NCI-H510A treated with DMSO at 0.1 percent for 48 hours (cell line): ENCODE data around the gene ZBTB17.
"Not testable (repeated sequence)": the region's sequence is repeated elsewhere in the genome, so short reads cannot be mapped to it uniquely, and the experiment has no call there.

ENCODE experiments used
- DNase-seq: peaks from one replicate; lab custom pipeline; 2025; lab: John Stamatoyannopoulos, UW

The ZBTB17 gene

GRCh38 chr1:16011936-16012589 is 36.2 kb upstream of the ZBTB17 start:
- DNase-seq = no peak

DNA sequence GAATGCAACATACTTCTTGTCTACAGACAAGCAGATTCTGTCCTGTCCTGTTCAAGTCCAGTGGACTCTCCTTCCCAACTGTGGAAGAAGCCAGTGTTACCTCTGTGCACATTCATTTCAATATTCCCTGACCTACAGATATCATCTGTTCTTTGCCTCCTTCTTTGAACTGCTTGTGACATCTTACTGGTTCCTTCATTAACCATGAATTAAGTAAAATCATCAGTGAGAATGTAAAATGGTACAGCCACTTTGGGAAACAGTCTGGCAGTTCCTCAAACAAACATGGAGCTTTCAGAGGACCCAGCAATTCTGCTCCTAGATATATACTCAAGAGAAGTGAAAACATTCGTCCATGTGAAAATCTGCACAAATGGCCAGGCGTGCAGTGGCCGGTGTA is 34.9 kb upstream of the ZBTB17 start:
- DNase-seq = no peak

GRCh38 chr1:16009678-16010077 is 33.8 kb upstream of the ZBTB17 start:
- DNase-seq = no peak

DNA sequence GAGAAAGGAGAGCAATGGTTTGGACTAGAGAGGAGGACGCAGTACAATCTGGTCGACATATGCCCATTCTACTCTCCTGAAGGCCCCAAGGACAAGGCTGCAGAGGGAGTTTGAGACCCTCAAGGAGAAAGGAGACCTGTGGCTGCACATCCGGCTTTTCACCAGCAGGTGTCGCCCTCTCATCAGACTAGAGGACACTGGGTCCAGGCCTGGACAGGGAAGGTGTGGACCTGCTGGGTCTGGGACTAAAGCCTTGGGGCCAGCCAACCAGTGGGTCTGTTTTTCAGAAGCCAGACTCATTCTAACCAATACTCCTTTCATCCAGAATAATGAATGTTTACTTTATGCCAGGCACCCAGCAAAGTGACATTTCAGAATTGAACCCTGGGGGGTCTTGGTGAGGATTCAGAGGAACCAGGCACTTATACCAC is 33.1 kb upstream of the ZBTB17 start:
- peak; percentile 92 for DNase-seq

- DNase-seq = no peak
Observed at GRCh38 chr1:16007671-16008341, 31.9 kb upstream of the ZBTB17 start.

GRCh38 chr1:16006552-16007485 is 30.9 kb upstream of the ZBTB17 start:
- no peak for DNase-seq

GRCh38 chr1:16006010-16006409 is 30.1 kb upstream of the ZBTB17 start:
- DNase-seq = no peak

DNA sequence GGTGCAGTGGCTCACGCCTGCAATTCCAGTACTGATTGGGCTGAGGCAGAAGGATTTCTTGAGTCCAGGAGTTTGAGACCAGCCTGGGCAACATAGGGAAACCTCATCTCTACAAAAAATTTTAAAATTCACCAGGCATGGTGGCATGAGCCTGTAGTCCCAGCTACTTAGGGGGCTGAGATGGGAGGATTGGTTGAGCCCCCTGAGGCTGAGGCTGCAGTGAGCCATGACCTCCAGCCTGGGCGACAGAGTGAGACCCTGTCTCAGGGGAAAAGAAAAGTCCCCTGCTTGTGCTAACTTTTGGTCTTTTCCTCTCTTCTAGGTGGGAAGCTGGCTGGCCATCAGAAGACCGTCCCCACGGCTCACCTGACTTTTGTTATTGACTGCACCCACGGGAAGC is 29.7 kb upstream of the ZBTB17 start:
- DNase-seq = no peak

DNA sequence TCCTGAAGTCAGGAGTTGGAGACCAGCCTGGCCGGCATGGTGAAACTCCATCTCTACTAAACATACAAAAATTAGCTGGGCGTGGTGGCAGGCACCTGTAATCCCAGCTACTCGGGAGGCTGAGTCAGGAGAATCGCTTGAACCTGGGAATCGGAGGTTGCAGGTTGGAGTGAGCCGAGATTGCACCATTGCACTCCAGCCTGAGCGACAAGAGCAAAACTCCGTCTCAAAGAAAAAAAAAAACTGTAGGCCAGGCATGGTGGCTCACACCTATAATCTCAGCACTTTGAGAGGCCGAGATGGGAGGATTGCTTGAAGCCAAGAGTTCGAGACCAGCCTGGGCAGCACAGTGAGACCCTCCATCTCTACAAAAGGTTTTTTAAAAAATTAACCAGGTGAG is 25.4 kb upstream of the ZBTB17 start:
- DNase-seq = not testable (repeated sequence)

DNA sequence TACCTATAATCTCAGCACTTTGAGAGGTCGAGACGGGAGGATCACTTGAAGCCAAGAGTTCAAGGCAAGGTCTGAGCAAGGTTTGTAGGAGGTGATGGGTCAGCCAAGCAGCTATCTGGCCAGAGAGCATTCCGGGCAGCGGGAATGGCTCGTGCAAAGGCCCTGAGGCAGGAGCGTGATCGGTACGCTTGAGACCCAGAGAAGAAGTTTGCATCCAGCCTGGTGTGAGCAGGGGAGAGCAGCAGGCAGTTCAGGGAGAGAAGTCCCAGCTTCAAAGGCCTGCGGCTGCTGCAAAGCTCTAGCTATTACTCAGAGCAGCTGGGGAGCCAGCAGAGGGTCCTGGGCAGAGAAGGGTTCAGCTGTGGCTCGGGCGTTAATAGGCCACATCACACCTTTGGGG is 23.0 kb upstream of the ZBTB17 start:
- DNase-seq = no peak

- no peak for DNase-seq
Observed at GRCh38 chr1:15997637-15998280, 21.9 kb upstream of the ZBTB17 start.

- no peak for DNase-seq
Observed at GRCh38 chr1:15997076-15997585, 21.2 kb upstream of the ZBTB17 start.

DNA sequence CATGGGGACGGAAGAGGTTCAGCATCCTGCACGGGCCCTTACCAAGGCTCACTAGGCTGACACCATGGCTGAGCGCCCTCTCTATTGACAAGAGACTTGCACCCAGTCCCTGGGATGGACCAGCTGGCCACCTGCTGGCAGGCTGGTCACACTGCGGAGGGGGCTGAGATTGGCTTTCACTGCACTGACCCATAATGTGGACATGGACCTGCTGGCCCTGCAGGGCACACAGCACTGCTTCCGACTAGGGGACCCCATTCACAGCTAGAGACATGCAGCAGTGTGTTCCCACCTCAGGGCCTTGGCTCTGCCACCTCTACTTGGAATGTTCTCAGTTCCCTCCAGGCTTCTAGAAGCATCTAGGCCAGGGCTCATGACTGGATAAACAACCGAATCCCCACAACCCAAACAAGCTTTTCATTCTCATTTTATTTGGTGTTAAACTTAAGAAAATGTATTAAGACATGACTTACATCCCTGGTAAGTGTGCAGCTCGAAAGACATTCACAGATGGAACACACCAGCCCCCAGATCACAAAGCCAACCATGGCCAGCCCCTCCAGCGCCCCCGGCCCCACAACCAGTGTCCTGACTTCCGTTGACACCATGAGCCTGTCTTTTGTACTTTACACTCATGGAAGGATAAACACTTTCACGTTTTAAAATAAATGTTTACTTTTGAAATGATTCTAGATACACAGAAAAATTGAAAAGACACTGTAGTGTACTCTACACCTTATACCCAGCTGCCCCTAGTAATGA is 18.9 kb upstream of the ZBTB17 start:
- peak; percentile 77 for DNase-seq

DNA sequence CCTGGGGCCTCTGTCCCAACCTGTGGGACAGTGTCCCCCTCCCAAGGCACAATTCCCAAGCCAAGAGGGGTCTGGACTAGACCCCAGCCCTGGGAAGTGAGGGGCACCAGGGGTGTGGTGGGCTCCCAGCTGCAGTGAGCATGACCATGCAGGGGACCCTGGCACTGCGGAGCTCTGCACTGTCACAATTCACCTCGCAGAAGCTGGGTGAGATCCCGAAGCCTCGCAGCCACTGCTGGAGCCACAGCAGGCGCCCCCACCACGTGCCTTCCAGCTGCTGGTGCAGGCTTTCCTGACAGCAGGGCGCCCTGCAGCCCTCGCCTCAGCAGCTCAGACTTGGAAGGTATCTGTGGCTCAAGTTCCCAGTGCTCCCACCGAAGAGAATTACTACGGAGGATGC is 18.2 kb upstream of the ZBTB17 start:
- DNase-seq = no peak

DNA sequence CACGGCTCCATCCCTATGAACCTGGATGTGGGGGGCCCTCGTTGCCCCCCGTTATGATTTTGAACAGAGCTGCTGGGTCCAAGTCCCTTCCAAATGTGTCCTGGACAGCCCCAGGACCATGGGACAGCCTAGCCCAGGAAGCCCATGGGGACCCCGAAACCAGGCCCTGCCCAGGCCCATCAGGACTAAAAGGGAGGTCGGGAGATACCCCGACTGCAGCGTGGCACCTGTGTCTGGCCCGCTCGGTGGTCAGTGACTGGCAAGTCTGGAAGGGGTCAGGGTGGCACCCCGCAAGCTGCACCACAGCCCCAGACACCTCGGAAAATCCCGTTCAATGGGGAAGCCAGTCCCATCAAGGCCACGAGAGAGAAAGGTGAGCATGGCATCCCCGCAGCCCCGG is 17.8 kb upstream of the ZBTB17 start:
- DNase-seq = no peak

DNA sequence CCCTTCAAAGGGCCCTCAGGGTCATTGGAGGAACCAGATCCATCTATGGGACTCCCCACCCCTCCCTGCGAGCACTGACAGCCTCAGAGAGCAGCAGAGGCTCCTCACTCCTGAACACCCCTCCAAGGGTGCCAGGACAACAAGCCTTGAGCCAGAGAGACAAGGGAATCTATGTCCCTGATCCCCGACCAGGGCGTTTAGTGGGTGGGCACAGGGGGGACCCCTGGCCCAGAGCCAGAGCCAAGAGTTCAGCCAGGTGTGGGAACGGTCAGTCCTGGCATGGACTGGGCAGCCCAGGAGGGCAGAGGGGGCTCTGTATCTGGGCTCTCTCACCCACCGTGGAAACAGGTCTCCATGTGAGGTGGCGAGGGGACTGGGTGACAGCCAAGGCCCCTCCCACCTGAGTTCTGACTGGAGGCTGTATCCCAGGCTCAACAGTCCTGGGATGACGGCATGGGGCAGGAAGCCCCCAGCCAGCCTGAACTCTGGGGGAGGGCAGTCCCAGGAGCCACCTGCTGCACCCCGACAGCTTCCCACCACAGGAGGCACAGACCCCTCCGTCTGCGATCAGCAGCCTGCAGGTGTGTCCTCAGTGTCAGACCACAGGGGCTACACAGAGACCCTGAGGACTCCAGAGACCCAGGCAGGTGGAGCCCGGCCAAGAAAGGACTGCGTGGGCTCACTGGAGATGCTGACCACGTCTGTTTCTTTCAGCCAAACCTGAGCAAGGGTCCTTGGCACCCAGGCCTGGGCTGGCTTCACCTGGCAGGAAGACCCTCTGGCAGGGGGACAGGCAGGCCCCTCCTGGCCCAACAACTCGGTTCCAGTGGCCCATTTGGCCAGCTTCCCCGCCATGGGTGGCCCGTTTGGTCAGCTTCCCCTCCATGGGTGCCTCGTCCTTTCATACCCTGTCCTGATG is 16.9 kb upstream of the ZBTB17 start:
- no peak for DNase-seq

DNA sequence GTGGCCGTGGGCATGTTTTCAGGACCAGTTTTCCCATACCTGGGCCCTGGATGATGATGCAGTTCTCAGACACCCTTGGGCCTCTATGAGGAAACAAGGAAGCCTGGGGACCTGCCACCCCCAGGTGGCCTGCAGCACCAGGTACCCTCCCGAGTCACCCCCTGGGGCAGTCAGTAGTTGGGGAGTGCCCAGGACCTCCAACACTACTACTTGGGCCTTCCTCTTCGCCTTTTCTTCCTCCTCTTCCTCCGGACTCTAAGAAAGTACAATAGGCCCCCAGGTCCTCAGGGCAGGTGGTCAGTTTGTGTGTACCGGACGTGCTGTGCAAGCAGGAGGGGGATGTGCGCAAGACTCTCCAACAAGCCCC is 16.3 kb upstream of the ZBTB17 start:
- no peak for DNase-seq

GRCh38 chr1:15991427-15992186 is 15.7 kb upstream of the ZBTB17 start:
- no peak for DNase-seq

- DNase-seq = no peak
Observed at GRCh38 chr1:15989776-15990175, 13.9 kb upstream of the ZBTB17 start.
